A673 (cell line): ENCODE measurements around the gene KRTAP12-4.
"Not testable (repeated sequence)": the region's sequence is repeated elsewhere in the genome, so short reads cannot be mapped to it uniquely, and the experiment has no call there.

Experiments
- CTCF ChIP-seq: fragments of 300-800, 200-600 bp; sonication (generic); conservative IDR thresholded peaks from 2 replicates; pipeline ENCODE4 v1.5.1; 2017; ENCODE audit warnings: low read depth, mild to moderate bottlenecking, antibody characterized with exemption, low read length, moderate library complexity, mixed read lengths
- EZH2 ChIP-seq: fragments of 200-600 bp; sonication (generic); IDR thresholded peaks from 2 replicates; pipeline ENCODE4 v1.6.1; 2017; ENCODE audit warnings: borderline replicate concordance, low read depth, mild to moderate bottlenecking, mixed read lengths, antibody characterized with exemption, low read length; ENCODE audit not compliant: poor library complexity, severe bottlenecking

GRCh38 chr21:44627181-44627822, 27.2 kb downstream of the KRTAP12-4 start:
- not testable (repeated sequence) for TF ChIP-seq CTCF, EZH2
